GM18867 (cell line): ENCODE measurements around the gene ARHGAP36.

Experiments used
- ATAC-seq: cut with Tn5 transposase; IDR thresholded peaks from one replicate; pipeline ENCODE4 v1.9.1; 2021; ENCODE audit warnings: mild to moderate bottlenecking, moderate library complexity; ENCODE audit not compliant: unreplicated experiment

The ARHGAP36 gene

GRCh38 chrX:131068945-131069719 lies 11.0 kb downstream of the ARHGAP36 start:
- peak; percentile 62 for ATAC-seq

DNA sequence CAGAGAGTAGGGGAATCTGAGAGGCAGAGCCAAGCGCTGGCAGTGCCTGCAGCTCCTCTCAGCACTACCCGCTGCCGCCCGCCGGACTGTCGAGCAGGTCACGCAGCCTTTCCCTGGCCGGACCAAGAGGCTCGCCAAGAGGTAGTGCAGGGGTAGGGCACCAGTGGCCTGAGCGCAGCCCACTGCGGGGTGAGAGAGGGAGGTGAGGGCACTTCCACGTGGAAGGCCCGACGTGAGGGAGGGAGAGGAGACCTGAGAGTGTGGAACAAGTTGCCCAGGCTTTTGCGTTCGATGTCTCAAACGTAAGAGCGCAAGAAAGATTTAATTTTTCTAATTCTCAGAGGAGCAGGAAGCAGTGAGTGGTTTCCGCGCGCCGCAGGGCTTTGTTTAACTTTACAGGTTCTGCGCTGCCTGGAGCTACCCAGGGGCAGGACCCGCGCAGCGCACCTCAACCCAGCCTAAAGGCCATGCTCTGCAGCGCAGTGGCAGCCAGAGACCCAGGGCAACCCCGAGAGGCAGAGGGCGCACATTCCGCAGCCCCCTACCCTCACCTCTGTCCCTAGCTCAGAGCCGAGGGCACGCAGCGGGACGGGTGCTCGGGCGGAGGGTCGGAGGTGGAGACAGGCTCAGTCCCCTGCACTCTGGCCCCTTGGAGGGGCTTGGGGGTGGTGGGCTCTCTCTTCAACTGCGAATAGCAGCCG lies 14.9 kb downstream of the ARHGAP36 start:
- no peak for ATAC-seq

DNA sequence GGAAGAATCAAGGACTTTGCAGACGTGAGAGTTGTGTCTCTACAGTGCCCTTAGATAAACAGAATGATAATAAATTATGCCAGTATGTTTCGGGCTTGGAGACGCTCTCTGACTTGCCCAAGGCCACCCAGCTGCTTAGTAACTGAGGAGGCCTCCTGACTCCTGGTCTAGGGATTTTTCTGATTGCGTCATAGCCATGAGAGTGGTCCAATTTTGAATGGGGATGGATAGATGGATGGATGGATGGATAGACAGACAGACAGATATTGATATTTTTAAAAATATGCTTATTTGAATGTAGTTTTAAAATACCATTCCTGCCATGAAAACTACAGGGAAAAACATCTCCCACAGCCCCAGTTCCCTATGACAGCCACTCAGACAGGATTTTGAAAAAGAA lies 15.5 kb downstream of the ARHGAP36 start:
- no peak for ATAC-seq

DNA sequence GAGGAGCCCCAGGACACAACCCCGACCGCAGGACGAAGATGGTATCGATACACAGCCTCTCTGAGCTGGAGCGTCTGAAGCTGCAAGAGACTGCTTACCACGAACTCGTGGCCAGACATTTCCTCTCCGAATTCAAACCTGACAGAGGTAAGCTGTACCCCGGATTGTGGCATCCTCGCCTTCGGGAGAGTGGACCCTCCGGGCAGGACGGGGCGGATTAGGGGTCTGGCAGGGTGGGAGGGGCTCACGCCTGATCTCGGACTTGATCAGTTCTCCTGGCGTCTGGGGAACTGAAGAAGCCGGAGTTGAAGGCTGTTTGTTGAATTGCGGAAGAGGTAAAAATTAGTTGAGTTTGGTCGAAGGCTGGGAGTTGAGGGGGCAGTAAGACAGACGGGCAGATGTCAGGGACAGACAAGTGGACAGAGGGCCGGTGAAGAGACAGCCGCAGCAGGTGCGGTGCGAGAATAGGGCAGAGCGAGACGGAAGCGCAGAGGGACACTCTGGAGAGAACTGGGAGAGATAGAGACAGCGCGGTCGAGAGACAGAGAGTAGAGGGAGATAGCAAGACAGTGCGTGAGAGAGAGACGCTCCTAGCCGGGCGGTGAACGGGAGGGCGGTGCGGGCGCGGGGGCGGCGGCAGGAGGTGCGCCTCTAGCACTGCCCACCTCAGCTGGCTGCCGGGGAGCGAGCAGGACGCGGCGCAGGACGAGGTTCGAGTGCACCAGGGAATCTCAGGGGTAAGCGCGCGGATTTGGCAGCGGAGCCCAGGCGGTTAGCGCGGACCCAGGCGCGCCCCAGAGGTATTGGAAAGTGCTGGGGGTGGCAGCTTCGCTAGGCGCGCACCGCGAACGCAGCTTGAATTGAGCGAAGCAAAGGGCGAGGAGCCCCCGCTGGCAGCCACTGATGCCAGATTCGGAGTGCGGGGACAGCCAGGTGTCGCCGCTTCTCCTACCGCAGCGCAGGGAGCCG lies 23.9 kb downstream of the ARHGAP36 start:
- no peak for ATAC-seq

- ATAC-seq = no peak
These were observed 25.5 kb downstream of the ARHGAP36 start for GRCh38 chrX:131083510-131084142.

- ATAC-seq = no peak
These were observed 26.0 kb downstream of the ARHGAP36 start for GRCh38 chrX:131084145-131084544.

GRCh38 chrX:131136776-131137175 lies 78.6 kb downstream of the ARHGAP36 start:
- no peak for ATAC-seq

DNA sequence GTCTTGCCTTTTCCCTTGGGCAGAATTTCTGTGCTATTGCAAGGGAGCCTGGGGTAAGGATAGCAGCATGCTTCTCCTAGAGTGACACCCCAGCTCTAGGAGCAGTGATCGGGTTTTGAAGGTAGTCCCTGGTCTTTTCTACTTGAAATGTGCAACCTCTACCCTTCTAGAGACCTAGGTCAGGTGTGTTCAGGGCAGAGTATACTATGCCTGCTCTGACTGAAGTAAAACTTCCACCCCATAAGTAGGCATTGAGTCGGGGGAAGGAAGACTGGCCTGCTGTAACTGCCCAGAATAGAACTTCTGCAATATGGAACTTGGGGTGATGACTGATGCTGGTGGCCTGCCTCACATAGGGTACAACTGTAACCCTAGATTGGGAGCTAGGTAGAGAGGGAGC lies 80.9 kb downstream of the ARHGAP36 start:
- no peak for ATAC-seq
